ENCODE measurements around the gene ZDHHC11B. TPM values are rescaled to one million over a fixed set of nuclear protein-coding genes. Genes with fewer than 3 reads are reported as not detected.
"Not testable (repeated sequence)": the region's sequence is repeated elsewhere in the genome, so short reads cannot be mapped to it uniquely, and the experiment has no call there.

Gene ZDHHC11B
- total and polyA plus RNA-seq, 2 of the 13 experiments (the other 11 are each of a cell fraction or from before 2014, with no cell fraction given), result 0.11 to 0.12 TPM

GRCh38 chr5:787224-787856, 2.8 kb upstream of the ZDHHC11B start:
- CTCF ChIA-PET (ENCODE audit: low intra/inter-chr PET ratio, low total read pairs); H3K4me3 ChIP-seq (replicated peaks in 1 of 3; ENCODE audit: insufficient read depth in 1 of 3, low read depth in 2 of 3, low read length in 3 of 3); H3K4me1 ChIP-seq (ENCODE audit: insufficient read depth, low read length); H3K27ac ChIP-seq (ENCODE audit: extremely low read length, insufficient read depth, low read length); H3K36me3 ChIP-seq (replicated peaks in 1 of 2; ENCODE audit: control insufficient read depth in 1 of 2, insufficient read depth in 2 of 2, low read length in 2 of 2); FAIRE-seq; BruUV-seq (replicated peaks); DNase-seq (ENCODE audit: low spot score); intact Hi-C loops (cut with micrococcal nuclease; ENCODE audit: unreplicated experiment); POLR2A ChIA-PET; H3K79me2 ChIP-seq (ENCODE audit: insufficient read depth, low read length); H2AFZ ChIP-seq (ENCODE audit: low read length); ATAC-seq; H4K20me1 ChIP-seq (ENCODE audit: insufficient read depth, low read length); H3K9ac ChIP-seq (ENCODE audit: insufficient read depth, low read depth, low read length); in situ Hi-C loops (cut with HindIII; ENCODE audit: extremely low pct_ligation_motif_present, low pct_unique_long_range_greater_than_20kb); H3K4me2 ChIP-seq (ENCODE audit: low read depth, low read length); H3K9me3 ChIP-seq (ENCODE audit: low read length): not testable (repeated sequence)
- WGBS (ENCODE audit: low lambda C conversion rate), result 30% methylated on average over 4 of the region's 18 CpGs
- peaks cover 8 to 23% of the 10 kb centered on the region in 2 experiments; a peak in 4 of 5 replicates for H3K27me3 ChIP-seq (ENCODE audit: control insufficient read depth in 1 of 2, insufficient read depth in 2 of 2, low read length in 2 of 2)

- Histone ChIP-seq H3K4me2 (ENCODE audit: low read depth, low read length) (peak overlapping the region; percentile 74), H3K27me3 (ENCODE audit: control insufficient read depth in 1 of 2, insufficient read depth in 2 of 2, low read length in 2 of 2) (peaks cover 8 to 23% of the 10 kb centered on the region in 2 experiments; a peak in 4 of 5 replicates), H3K4me3 (replicated peaks in 1 of 3; ENCODE audit: insufficient read depth in 1 of 3, low read depth in 2 of 3, low read length in 3 of 3) (peak overlapping the region; percentile 62 to 77 (median 66); a peak in 4 of 6 replicates), H3K9ac (ENCODE audit: insufficient read depth, low read depth, low read length) (peak overlapping the region; percentile 22; the same call in 1 of the 2 replicates)
- H4K20me1 ChIP-seq (ENCODE audit: insufficient read depth, low read length); H3K36me3 ChIP-seq (replicated peaks in 1 of 2; ENCODE audit: control insufficient read depth in 1 of 2, insufficient read depth in 2 of 2, low read length in 2 of 2); CTCF ChIA-PET (ENCODE audit: low intra/inter-chr PET ratio, low total read pairs); intact Hi-C loops (cut with micrococcal nuclease; ENCODE audit: unreplicated experiment); H3K27ac ChIP-seq (ENCODE audit: extremely low read length, insufficient read depth, low read length); BruUV-seq (replicated peaks); H2AFZ ChIP-seq (ENCODE audit: low read length); H3K9me3 ChIP-seq (ENCODE audit: low read length); POLR2A ChIA-PET; FAIRE-seq; H3K4me1 ChIP-seq (ENCODE audit: insufficient read depth, low read length); in situ Hi-C loops (cut with HindIII; ENCODE audit: extremely low pct_ligation_motif_present, low pct_unique_long_range_greater_than_20kb); DNase-seq (ENCODE audit: low spot score); H3K79me2 ChIP-seq (ENCODE audit: insufficient read depth, low read length): not testable (repeated sequence)
- peak; percentile 39 for ATAC-seq
- WGBS (ENCODE audit: low lambda C conversion rate), result 42% methylated on average over 7 of the region's 43 CpGs
- peak; percentile 60; the same call in 1 of the 2 replicates for TF ChIP-seq GABPB1 (CRISPR knock-in tag; IDR thresholded peaks at IDR 0.05)
- TF ChIP-seq ZNF687 (CRISPR knock-in tag; IDR thresholded peaks at IDR 0.05), result peak; percentile 45; the same call in 1 of the 2 replicates
- TF ChIP-seq ZNF574 (CRISPR knock-in tag; IDR thresholded peaks at IDR 0.05), result peak; percentile 15; the same call in 1 of the 2 replicates
- TF ChIP-seq PATZ1 (CRISPR knock-in tag; IDR thresholded peaks at IDR 0.05), result peak; percentile 67; the same call in 1 of the 2 replicates
- 0 out of 2 replicates have a peak, but pooled peaks have one; percentile 19 for TF ChIP-seq ZNF768 (CRISPR knock-in tag; IDR thresholded peaks at IDR 0.05)
- peak; percentile 25 for TF ChIP-seq HNRNPLL (IDR thresholded peaks at IDR 0.05; ENCODE audit: low read depth, low read length, poor library complexity, severe bottlenecking)
Measured at GRCh38 chr5:785181-785705, 714 bp upstream of the ZDHHC11B start.
